ENCODE data around the gene ISL2.

Gene ISL2

GRCh38 chr15:76334438-76335306 lies 1.9 kb upstream of the ISL2 start:
- peak overlapping the region; percentile 98 for H3K4me2 ChIP-seq (ENCODE audit: low read depth, low read length, poor library complexity, severe bottlenecking)
- no peak overlapping the region for H3K9ac ChIP-seq (ENCODE audit: low read length)
- no peak overlapping the region for H3K4me3 ChIP-seq (ENCODE audit: insufficient read depth, low read length, poor library complexity, severe bottlenecking)
- no peaks in the 10 kb centered on the region for H3K36me3 ChIP-seq (ENCODE audit: low read length)
- H3K9me3 ChIP-seq (ENCODE audit: insufficient read depth, low read length), result no peaks in the 10 kb centered on the region
- peak overlapping the region; percentile 40 for H2AFZ ChIP-seq (ENCODE audit: low read depth, low read length, severe bottlenecking)
- H3K27me3 ChIP-seq (ENCODE audit: low read length), result no peaks in the 10 kb centered on the region
- H3K79me2 ChIP-seq (ENCODE audit: insufficient read depth, low read length), result peaks cover 24% of the 10 kb centered on the region
- H4K20me1 ChIP-seq (ENCODE audit: low read depth, low read length), result no peaks in the 10 kb centered on the region; the same call in 1 of the 2 replicates
- H3K27ac ChIP-seq (ENCODE audit: low read depth, low read length), result no peak overlapping the region
- TF ChIP-seq, protein P1, sequence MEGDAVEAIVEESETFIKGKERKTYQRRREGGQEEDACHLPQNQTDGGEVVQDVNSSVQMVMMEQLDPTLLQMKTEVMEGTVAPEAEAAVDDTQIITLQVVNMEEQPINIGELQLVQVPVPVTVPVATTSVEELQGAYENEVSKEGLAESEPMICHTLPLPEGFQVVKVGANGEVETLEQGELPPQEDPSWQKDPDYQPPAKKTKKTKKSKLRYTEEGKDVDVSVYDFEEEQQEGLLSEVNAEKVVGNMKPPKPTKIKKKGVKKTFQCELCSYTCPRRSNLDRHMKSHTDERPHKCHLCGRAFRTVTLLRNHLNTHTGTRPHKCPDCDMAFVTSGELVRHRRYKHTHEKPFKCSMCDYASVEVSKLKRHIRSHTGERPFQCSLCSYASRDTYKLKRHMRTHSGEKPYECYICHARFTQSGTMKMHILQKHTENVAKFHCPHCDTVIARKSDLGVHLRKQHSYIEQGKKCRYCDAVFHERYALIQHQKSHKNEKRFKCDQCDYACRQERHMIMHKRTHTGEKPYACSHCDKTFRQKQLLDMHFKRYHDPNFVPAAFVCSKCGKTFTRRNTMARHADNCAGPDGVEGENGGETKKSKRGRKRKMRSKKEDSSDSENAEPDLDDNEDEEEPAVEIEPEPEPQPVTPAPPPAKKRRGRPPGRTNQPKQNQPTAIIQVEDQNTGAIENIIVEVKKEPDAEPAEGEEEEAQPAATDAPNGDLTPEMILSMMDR (IDR thresholded peaks at IDR 0.05; ENCODE audit: insufficient read depth, low read length, poor library complexity, severe bottlenecking), result no peak
- no peak for TF ChIP-seq EZH2phosphoT487 (conservative IDR thresholded peaks at IDR 0.05; ENCODE audit: low read length)
- peaks cover 13% of the 10 kb centered on the region for H3F3A ChIP-seq (ENCODE audit: insufficient read depth)
- H3K9me2 ChIP-seq (replicated peaks; ENCODE audit: insufficient read depth, low read length), result no peaks in the 10 kb centered on the region

- H3K36me3 ChIP-seq (ENCODE audit: low read length), result no peaks in the 10 kb centered on the region
- peaks cover 13% of the 10 kb centered on the region for H3F3A ChIP-seq (ENCODE audit: insufficient read depth)
- H4K20me1 ChIP-seq (ENCODE audit: low read depth, low read length), result no peaks in the 10 kb centered on the region; the same call in 1 of the 2 replicates
- peak overlapping the region; percentile 73 for H3K9ac ChIP-seq (ENCODE audit: low read length)
- no peaks in the 10 kb centered on the region for H3K9me3 ChIP-seq (ENCODE audit: insufficient read depth, low read length)
- peaks cover 24% of the 10 kb centered on the region for H3K79me2 ChIP-seq (ENCODE audit: insufficient read depth, low read length)
- peak overlapping the region; percentile 98 for H3K4me2 ChIP-seq (ENCODE audit: low read depth, low read length, poor library complexity, severe bottlenecking)
- peak overlapping the region; percentile 96 for H3K4me3 ChIP-seq (ENCODE audit: insufficient read depth, low read length, poor library complexity, severe bottlenecking)
- H3K27ac ChIP-seq (ENCODE audit: low read depth, low read length), result peak overlapping the region; percentile 77
- TF ChIP-seq EZH2phosphoT487 (conservative IDR thresholded peaks at IDR 0.05; ENCODE audit: low read length), result no peak
- TF ChIP-seq, protein P1 (IDR thresholded peaks at IDR 0.05; ENCODE audit: insufficient read depth, low read length, poor library complexity, severe bottlenecking), result no peak
- H3K27me3 ChIP-seq (ENCODE audit: low read length), result no peaks in the 10 kb centered on the region
- H3K9me2 ChIP-seq (replicated peaks; ENCODE audit: insufficient read depth, low read length), result no peaks in the 10 kb centered on the region
- H2AFZ ChIP-seq (ENCODE audit: low read depth, low read length, severe bottlenecking), result peak overlapping the region; percentile 40
These were observed 993 bp upstream of the ISL2 start for GRCh38 chr15:76335307-76336253.

GRCh38 chr15:76337059-76337695 lies 604 bp downstream of the ISL2 start:
- H3F3A ChIP-seq (ENCODE audit: insufficient read depth), result peaks cover 13% of the 10 kb centered on the region
- H3K79me2 ChIP-seq (ENCODE audit: insufficient read depth, low read length), result peaks cover 24% of the 10 kb centered on the region
- peak overlapping the region; percentile 98 for H3K4me2 ChIP-seq (ENCODE audit: low read depth, low read length, poor library complexity, severe bottlenecking)
- H3K36me3 ChIP-seq (ENCODE audit: low read length), result no peaks in the 10 kb centered on the region
- peak overlapping the region; percentile 11; the same call in 1 of the 2 replicates for H3K27ac ChIP-seq (ENCODE audit: low read depth, low read length)
- peak overlapping the region; percentile 96 for H3K4me3 ChIP-seq (ENCODE audit: insufficient read depth, low read length, poor library complexity, severe bottlenecking)
- TF ChIP-seq, protein P1 (IDR thresholded peaks at IDR 0.05; ENCODE audit: insufficient read depth, low read length, poor library complexity, severe bottlenecking), result no peak
- no peak for TF ChIP-seq EZH2phosphoT487 (conservative IDR thresholded peaks at IDR 0.05; ENCODE audit: low read length)
- no peaks in the 10 kb centered on the region for H3K27me3 ChIP-seq (ENCODE audit: low read length)
- peak overlapping the region; percentile 73 for H3K9ac ChIP-seq (ENCODE audit: low read length)
- no peaks in the 10 kb centered on the region for H3K9me3 ChIP-seq (ENCODE audit: insufficient read depth, low read length)
- no peaks in the 10 kb centered on the region; the same call in 1 of the 2 replicates for H4K20me1 ChIP-seq (ENCODE audit: low read depth, low read length)
- peak overlapping the region; percentile 95 for H2AFZ ChIP-seq (ENCODE audit: low read depth, low read length, severe bottlenecking)
- H3K9me2 ChIP-seq (replicated peaks; ENCODE audit: insufficient read depth, low read length), result no peaks in the 10 kb centered on the region

All from SU-DHL-6 (cell line).